ENCODE results near the gene IGHMBP2. TPM values are rescaled to one million over a fixed set of nuclear protein-coding genes. Genes with fewer than 3 reads are reported as not detected.

IGHMBP2 gene
- total and polyA plus RNA-seq, 9 of the 15 experiments (the other 6 are each of a cell fraction or from before 2014, with no cell fraction given), result 1.6 to 24.8 (median 14.5) TPM

DNA sequence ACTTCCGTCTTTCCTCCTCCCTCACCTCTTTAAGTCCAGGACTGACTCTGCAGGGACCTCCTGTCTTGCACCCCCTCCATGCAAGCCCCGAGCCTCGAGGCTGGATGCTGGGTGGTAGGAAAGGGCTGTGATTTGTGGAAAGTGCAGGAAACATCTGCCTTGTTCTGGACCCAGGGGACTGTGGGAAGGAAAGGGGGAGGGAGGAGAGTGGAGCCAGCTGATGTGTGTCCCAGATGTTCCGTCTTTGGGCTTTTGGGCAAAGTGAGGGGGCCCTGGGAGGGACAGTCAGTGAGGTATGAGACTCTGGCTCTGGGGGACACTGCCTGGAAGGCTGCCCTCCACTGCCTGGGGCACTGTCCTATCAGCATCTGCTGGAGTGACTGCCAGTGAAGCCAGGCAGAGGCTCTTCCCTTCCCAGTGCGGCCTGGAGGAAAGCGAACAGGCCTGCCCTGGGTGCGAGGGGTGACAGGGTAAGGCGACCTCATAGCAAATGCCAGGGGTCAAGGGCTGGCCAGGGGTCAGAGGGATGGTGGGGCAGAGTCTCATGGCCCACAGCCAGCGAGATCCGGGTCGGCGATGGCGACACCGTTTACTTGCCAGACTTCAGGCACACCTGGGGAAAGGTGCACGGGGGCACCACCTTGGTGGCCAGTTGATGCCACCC is 75.4 kb downstream of the IGHMBP2 start:
- POLR2A ChIA-PET, result interaction anchor here (0.6 to 0.8 kb wide), 2 partner anchors 13 to 266 kb away, joined by 3 read pairs; no protein-coding TSS in a partner anchor
- FAIRE-seq, result no peak
- H3K79me2 ChIP-seq (ENCODE audit: control insufficient read depth, insufficient read depth, low read length), result no peaks in the 10 kb centered on the region
- H3K27me3 ChIP-seq (ENCODE audit: control insufficient read depth in 2 of 2, insufficient read depth in 2 of 2, low read length in 2 of 2), result peaks cover 25 to 36% of the 10 kb centered on the region in 2 experiments
- no peak overlapping the region for H3K9ac ChIP-seq (ENCODE audit: insufficient read depth in 1 of 2, low read depth in 2 of 2, low read length in 2 of 2)
- no peaks in the 10 kb centered on the region for H3K9me1 ChIP-seq (ENCODE audit: control insufficient read depth, insufficient read depth, low read length)
- no peak for DNase-seq (ENCODE audit: extremely low read depth in 1 of 4, low spot score in 3 of 4)
- 3% methylated on average over 13 of the region's 15 CpGs for WGBS (ENCODE audit: insufficient coverage, low coverage, missing lambda C conversion rate)
- BruUV-seq (replicated peaks), result no TSS peak
- H3K9me3 ChIP-seq (replicated peaks; ENCODE audit: control insufficient read depth, insufficient read depth, low read depth, low read length), result 0 out of 2 replicates have a peak, but pooled peaks cover 2% of the 10 kb centered on the region
- no peak for TF ChIP-seq L3MBTL2 (IDR thresholded peaks at IDR 0.05)
- TF ChIP-seq CTBP1 (IDR thresholded peaks at IDR 0.05; ENCODE audit: borderline replicate concordance), result no peak
- no peak for TF ChIP-seq ZNF232 (CRISPR knock-in tag; IDR thresholded peaks at IDR 0.05)
- no peak for TF ChIP-seq NR2F6 (CRISPR knock-in tag; IDR thresholded peaks at IDR 0.05)
- no peak for TF ChIP-seq RHOXF2B (CRISPR knock-in tag; conservative IDR thresholded peaks at IDR 0.05)
- TF ChIP-seq ZNF76 (CRISPR knock-in tag; IDR thresholded peaks at IDR 0.05; ENCODE audit: borderline replicate concordance), result no peak
- no peak for TF ChIP-seq ZNF561 (CRISPR knock-in tag; conservative IDR thresholded peaks at IDR 0.05)
- no peak for ATAC-seq
- intact Hi-C loops (cut with micrococcal nuclease) (no loop called here), in situ Hi-C loops (cut with MboI) (no loop called here)
- H4K20me1 ChIP-seq (replicated peaks; ENCODE audit: control insufficient read depth, insufficient read depth, low read length), result no peaks in the 10 kb centered on the region
- peaks cover 5 to 15% of the 10 kb centered on the region in 2 experiments; a peak in 3 of 5 replicates for H3K4me1 ChIP-seq (replicated peaks in 1 of 2; ENCODE audit: control insufficient read depth in 2 of 2, insufficient read depth in 2 of 2, low read length in 2 of 2)
- H2AFZ ChIP-seq (ENCODE audit: low read depth, low read length), result no peak overlapping the region
- no peak overlapping the region for H3K4me2 ChIP-seq (ENCODE audit: insufficient read depth, low read length)
- no peaks in the 10 kb centered on the region for H3K36me3 ChIP-seq (ENCODE audit: control insufficient read depth, insufficient read depth, low read length)
- no peak overlapping the region for H3K4me3 ChIP-seq
- CTCF ChIA-PET (ENCODE audit: low intra/inter-chr PET ratio), result interaction anchor here (0.6 kb wide), 1 partner anchor 449 kb away, joined by 4 read pairs; no protein-coding TSS in a partner anchor
- H3K27ac ChIP-seq (ENCODE audit: extremely low read depth, low read depth, low read length), result no peak overlapping the region
